GM18868 (cell line): Measurements from ENCODE around the gene DHTKD1.
"Not testable (repeated sequence)": the region's sequence is repeated elsewhere in the genome, so short reads cannot be mapped to it uniquely, and the experiment has no call there.

Source experiments
- ATAC-seq: cut with Tn5 transposase; IDR thresholded peaks from one replicate; pipeline ENCODE4 v1.9.1; 2021; ENCODE audit warnings: mild to moderate bottlenecking, moderate library complexity; ENCODE audit not compliant: unreplicated experiment

Gene DHTKD1

GRCh38 chr10:12062754-12063482 lies 5.8 kb upstream of the DHTKD1 start:
- no peak for ATAC-seq

GRCh38 chr10:12063483-12063818 lies 5.3 kb upstream of the DHTKD1 start:
- no peak for ATAC-seq

GRCh38 chr10:12067336-12067735 lies 1.4 kb upstream of the DHTKD1 start:
- no peak for ATAC-seq

DNA sequence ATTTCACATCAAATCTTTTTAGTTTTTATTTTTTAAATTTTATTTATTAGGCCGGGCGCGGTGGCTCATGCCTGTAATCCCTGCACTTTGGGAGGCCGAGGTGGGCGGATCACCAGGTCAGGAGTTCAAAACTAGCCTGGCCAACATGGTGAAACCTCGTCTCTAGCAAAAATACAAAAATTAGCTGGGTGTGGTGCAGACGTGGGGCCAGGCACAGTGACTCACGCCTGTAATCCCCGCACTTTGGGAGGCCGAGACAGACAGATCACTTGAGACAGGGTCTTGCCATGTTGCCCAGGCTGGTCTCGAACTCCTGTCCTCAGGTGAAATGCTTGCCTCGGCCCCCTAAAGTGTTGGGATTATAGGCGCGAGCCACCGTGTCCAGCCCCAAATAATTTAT lies 2.7 kb downstream of the DHTKD1 start:
- not testable (repeated sequence) for ATAC-seq

- no peak for ATAC-seq
These were observed 4.8 kb downstream of the DHTKD1 start for GRCh38 chr10:12073526-12073925.

DNA sequence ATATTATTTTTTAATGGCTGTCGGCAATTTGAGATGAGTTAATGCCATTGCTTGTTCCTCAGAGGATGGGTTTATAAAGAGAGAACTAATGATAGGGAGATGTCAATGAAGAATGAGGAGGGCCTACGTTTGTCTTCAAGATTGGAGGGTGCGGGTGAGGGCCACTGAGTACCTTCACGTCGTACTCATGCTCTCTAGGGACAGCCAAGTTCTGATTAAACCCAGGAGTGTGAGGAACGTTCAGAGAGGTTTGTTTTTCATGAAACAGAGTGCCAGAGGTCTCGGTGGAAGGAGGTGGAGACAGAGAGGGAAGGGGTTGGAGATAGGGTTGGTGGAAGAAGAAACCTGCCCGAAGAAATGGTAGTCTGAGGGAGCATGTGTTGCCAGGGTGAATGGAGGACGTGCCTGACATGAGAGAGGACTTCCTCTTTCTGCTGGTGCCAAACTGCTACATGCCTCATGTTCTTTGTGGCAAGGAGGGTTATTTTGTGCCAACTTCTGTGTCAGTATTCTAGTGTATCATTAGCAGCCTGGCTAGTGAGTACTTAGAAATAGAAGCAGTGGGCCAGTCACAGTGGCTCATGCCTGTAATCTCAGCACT lies 8.9 kb downstream of the DHTKD1 start:
- peak; percentile 40 for ATAC-seq

DNA sequence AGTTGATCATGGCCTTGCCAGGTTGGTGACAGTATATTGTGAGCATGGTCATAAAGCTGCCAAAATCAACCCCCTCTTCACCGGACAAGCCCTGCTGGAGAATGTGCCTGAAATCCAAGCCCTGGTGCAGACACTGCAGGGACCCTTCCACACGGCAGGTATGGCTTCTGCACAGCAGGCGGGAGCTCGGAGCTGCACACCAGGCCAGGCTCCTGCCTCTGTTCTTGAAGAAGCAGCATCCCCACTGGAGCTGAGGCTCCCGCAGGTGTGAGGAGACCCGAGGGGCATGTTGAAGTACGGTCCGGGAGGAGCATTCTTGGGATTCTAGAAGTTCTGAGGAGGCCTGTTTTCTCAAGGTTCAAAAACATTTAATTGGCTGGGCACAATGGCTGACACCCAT lies 12.7 kb downstream of the DHTKD1 start:
- ATAC-seq, result no peak

DNA sequence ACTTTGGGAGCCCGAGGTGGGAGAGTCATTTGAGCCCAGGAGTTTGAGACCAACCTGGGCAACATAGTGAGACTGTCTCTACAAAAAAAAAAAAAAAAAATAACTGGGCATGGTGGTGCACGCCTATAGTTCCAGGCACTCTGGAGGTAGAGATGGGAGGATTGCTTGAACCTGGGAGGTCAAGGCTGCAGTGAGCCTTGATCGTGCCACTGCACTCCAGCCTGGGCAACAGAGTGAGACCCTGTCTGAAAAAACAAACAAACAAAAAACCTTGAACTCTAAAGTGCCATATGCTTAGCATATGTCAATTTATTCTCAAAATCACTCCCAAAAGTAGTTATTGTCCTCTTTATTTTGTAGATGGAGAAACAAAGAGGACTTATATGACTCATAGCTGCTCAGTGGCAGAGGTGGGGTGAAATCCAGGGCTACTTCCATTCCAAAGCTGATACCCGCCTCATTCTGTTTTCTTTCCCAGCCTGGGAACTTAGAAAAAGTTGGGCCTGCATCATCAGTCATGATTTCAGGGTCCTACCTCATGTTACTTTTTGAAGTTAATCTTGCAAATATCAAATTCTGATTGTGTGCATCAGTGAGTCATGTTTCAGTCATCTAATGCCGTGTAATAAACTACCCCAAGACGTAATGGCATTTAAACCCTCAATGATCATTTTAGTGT lies 13.3 kb downstream of the DHTKD1 start:
- ATAC-seq, result no peak

- ATAC-seq, result no peak
These were observed 20.2 kb downstream of the DHTKD1 start for GRCh38 chr10:12088919-12089318.

GRCh38 chr10:12091421-12091820 lies 22.7 kb downstream of the DHTKD1 start:
- no peak for ATAC-seq

DNA sequence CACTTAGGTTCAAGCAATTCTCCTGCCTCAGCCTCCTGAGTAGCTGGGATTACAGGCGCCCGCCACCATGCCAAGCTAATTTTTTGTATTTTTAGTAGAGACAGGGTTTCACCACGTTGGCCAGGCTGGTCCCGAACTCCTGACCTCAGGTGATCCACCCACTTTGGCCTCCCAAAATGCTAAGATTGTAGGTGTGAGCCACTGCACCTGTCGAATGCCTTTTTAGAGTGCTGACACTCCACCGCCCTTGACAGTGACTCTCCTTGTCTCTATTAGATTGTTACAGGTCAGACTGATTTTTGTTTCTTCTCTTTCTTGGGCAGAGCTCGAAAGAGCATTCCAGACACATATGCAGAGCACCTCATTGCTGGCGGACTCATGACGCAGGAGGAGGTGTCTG lies 28.6 kb downstream of the DHTKD1 start:
- not testable (repeated sequence) for ATAC-seq

- no peak for ATAC-seq
These were observed 29.0 kb downstream of the DHTKD1 start for GRCh38 chr10:12097791-12098190.

- no peak for ATAC-seq
These were observed 30.2 kb downstream of the DHTKD1 start for GRCh38 chr10:12098966-12099365.

DNA sequence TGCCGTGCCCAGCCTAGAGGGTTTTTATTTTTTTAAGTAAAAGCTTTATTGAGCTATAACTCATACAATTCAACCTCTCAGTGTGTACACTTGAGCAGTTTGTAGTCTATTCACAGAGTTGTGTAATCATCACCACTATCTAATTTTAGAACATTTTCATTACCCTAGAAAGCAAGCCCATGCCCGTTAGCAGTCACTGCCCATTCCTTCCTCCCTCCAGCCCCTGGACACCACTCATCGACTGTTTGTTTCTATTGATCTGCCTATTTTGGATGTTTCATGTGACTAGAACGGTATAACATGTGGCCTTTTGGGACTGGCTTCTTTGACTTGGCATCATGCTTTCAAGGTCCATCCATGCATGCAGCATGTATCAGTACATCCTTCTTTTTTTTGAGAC lies 35.0 kb downstream of the DHTKD1 start:
- ATAC-seq, result no peak

GRCh38 chr10:12107781-12108180 lies 39.0 kb downstream of the DHTKD1 start:
- ATAC-seq, result no peak

DNA sequence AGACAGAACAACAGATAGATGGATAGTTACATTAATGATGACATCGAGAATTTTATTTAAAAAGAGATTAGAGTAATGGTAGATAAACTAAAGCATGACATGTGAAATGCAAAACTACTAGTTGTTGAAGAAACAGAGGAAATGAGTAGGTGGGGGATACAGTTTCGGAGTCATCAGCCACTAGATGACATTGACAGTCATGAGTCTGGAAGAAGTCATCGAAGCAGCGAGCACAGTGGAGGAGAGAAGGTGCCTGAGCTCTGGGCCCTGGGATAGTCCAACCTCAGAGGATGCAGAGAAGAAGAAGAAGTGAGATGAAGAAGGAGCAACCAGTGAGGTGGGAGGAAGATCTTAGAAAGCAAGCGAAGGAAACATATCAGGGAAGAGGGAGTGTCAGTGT lies 40.5 kb downstream of the DHTKD1 start:
- ATAC-seq, result no peak

GRCh38 chr10:12111528-12111927 lies 42.8 kb downstream of the DHTKD1 start:
- no peak for ATAC-seq

DNA sequence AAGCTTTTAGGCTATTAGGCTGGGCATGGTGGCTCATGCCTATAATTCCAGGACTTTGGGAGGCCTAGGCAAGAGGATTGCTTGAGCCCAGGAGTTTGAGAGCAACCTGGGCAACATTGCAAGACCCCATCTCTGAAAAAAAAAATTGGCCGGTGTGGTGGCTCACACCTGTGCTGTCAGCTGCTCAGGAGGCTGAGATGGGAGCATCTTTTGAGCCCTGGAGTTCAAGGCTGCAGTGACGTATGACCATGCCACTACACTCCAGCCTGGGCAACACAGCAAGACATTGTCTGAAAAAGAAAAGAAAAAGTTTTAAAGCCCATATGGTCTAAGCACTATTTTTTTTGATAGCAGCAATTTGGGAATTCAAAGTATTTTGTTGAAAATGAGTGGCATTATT lies 44.9 kb downstream of the DHTKD1 start:
- no peak for ATAC-seq

DNA sequence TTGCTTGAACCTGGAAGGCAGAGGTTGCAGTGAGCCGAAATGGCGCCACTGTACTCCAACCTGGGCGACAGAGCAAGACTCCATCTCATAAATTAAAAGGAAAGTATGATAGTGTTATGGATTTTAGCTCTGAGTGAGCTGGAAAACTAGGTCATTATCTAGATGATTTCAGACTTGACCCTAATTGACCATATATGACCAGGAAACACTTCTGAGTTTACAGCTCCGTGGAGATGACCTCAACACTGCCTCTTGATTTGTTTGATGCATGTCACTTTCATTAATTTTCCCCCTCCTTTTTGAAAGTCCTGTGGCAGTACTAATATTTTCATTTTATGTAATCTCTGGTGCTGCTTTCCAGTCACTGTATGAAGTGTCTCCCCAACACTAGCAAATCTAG lies 52.9 kb downstream of the DHTKD1 start:
- no peak for ATAC-seq

GRCh38 chr10:12129222-12130111 lies 60.7 kb downstream of the DHTKD1 start, which contains the start of gene SEC61A2:
SEC61A2 (plus strand) TSS chr10:12129677; CDS start chr10:12129788, 111 bp downstream.
- ATAC-seq, result peak; percentile 88

GRCh38 chr10:12130237-12130872 lies 61.6 kb downstream of the DHTKD1 start:
- ATAC-seq, result peak; percentile 46
